Measurements from ENCODE around the gene LYSMD2. TPM values are rescaled to one million over a fixed set of nuclear protein-coding genes. Genes with fewer than 3 reads are reported as not detected.

The LYSMD2 gene
- total and polyA plus RNA-seq, 2 of the 8 experiments (the other 6 are each of a cell fraction or from before 2014, with no cell fraction given) = 2.2 to 2.7 TPM

DNA sequence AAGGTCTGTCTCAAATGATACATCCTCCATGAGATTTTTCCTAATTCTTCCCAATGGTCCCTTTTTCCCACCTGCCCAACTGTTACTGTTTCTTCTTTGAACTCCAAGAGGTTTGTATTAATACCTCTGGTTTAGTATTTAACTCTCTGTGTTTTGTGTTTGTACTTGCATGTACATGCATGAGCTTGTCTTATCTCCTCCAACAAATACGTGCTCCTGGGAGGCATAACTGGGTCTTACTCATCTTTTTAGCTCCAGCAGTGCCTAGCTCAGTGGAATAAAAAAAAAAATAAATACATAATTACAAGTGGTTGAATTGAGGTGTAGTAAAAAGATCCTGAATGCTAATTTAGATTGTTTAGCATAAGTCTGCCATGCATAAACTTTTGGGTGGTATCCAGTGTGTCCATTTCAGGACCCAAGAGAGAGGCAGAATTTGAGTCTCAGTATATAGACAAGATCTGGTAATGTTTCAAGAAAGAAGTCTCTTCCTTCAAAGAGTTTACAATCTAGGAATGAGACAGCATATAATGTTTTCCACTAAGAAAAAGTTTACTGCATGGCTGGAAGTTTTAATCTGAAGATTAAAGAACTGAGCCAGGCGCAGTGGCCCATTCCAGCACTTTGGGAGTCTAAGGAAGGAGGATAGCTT lies 1.7 kb upstream of the LYSMD2 start (continued):
- TF ChIP-seq, protein P1, sequence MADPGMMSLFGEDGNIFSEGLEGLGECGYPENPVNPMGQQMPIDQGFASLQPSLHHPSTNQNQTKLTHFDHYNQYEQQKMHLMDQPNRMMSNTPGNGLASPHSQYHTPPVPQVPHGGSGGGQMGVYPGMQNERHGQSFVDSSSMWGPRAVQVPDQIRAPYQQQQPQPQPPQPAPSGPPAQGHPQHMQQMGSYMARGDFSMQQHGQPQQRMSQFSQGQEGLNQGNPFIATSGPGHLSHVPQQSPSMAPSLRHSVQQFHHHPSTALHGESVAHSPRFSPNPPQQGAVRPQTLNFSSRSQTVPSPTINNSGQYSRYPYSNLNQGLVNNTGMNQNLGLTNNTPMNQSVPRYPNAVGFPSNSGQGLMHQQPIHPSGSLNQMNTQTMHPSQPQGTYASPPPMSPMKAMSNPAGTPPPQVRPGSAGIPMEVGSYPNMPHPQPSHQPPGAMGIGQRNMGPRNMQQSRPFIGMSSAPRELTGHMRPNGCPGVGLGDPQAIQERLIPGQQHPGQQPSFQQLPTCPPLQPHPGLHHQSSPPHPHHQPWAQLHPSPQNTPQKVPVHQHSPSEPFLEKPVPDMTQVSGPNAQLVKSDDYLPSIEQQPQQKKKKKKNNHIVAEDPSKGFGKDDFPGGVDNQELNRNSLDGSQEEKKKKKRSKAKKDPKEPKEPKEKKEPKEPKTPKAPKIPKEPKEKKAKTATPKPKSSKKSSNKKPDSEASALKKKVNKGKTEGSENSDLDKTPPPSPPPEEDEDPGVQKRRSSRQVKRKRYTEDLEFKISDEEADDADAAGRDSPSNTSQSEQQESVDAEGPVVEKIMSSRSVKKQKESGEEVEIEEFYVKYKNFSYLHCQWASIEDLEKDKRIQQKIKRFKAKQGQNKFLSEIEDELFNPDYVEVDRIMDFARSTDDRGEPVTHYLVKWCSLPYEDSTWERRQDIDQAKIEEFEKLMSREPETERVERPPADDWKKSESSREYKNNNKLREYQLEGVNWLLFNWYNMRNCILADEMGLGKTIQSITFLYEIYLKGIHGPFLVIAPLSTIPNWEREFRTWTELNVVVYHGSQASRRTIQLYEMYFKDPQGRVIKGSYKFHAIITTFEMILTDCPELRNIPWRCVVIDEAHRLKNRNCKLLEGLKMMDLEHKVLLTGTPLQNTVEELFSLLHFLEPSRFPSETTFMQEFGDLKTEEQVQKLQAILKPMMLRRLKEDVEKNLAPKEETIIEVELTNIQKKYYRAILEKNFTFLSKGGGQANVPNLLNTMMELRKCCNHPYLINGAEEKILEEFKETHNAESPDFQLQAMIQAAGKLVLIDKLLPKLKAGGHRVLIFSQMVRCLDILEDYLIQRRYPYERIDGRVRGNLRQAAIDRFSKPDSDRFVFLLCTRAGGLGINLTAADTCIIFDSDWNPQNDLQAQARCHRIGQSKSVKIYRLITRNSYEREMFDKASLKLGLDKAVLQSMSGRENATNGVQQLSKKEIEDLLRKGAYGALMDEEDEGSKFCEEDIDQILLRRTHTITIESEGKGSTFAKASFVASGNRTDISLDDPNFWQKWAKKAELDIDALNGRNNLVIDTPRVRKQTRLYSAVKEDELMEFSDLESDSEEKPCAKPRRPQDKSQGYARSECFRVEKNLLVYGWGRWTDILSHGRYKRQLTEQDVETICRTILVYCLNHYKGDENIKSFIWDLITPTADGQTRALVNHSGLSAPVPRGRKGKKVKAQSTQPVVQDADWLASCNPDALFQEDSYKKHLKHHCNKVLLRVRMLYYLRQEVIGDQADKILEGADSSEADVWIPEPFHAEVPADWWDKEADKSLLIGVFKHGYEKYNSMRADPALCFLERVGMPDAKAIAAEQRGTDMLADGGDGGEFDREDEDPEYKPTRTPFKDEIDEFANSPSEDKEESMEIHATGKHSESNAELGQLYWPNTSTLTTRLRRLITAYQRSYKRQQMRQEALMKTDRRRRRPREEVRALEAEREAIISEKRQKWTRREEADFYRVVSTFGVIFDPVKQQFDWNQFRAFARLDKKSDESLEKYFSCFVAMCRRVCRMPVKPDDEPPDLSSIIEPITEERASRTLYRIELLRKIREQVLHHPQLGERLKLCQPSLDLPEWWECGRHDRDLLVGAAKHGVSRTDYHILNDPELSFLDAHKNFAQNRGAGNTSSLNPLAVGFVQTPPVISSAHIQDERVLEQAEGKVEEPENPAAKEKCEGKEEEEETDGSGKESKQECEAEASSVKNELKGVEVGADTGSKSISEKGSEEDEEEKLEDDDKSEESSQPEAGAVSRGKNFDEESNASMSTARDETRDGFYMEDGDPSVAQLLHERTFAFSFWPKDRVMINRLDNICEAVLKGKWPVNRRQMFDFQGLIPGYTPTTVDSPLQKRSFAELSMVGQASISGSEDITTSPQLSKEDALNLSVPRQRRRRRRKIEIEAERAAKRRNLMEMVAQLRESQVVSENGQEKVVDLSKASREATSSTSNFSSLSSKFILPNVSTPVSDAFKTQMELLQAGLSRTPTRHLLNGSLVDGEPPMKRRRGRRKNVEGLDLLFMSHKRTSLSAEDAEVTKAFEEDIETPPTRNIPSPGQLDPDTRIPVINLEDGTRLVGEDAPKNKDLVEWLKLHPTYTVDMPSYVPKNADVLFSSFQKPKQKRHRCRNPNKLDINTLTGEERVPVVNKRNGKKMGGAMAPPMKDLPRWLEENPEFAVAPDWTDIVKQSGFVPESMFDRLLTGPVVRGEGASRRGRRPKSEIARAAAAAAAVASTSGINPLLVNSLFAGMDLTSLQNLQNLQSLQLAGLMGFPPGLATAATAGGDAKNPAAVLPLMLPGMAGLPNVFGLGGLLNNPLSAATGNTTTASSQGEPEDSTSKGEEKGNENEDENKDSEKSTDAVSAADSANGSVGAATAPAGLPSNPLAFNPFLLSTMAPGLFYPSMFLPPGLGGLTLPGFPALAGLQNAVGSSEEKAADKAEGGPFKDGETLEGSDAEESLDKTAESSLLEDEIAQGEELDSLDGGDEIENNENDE (IDR thresholded peaks at IDR 0.05; ENCODE audit: insufficient replicate concordance, low read length) = no peak
- TF ChIP-seq, protein P2, sequence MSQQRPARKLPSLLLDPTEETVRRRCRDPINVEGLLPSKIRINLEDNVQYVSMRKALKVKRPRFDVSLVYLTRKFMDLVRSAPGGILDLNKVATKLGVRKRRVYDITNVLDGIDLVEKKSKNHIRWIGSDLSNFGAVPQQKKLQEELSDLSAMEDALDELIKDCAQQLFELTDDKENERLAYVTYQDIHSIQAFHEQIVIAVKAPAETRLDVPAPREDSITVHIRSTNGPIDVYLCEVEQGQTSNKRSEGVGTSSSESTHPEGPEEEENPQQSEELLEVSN (IDR thresholded peaks at IDR 0.05) = no peak
- TF ChIP-seq, protein P3, sequence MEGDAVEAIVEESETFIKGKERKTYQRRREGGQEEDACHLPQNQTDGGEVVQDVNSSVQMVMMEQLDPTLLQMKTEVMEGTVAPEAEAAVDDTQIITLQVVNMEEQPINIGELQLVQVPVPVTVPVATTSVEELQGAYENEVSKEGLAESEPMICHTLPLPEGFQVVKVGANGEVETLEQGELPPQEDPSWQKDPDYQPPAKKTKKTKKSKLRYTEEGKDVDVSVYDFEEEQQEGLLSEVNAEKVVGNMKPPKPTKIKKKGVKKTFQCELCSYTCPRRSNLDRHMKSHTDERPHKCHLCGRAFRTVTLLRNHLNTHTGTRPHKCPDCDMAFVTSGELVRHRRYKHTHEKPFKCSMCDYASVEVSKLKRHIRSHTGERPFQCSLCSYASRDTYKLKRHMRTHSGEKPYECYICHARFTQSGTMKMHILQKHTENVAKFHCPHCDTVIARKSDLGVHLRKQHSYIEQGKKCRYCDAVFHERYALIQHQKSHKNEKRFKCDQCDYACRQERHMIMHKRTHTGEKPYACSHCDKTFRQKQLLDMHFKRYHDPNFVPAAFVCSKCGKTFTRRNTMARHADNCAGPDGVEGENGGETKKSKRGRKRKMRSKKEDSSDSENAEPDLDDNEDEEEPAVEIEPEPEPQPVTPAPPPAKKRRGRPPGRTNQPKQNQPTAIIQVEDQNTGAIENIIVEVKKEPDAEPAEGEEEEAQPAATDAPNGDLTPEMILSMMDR (IDR thresholded peaks at IDR 0.05; ENCODE audit: control extremely low read depth in 1 of 3, insufficient read depth in 1 of 3, low read depth in 1 of 3, low read length in 3 of 3) = no peak
- no peak for TF ChIP-seq KDM5A (IDR thresholded peaks at IDR 0.05; ENCODE audit: low read length)
- no peak for TF ChIP-seq POLR2A (IDR thresholded peaks at IDR 0.05; ENCODE audit: control extremely low read depth in 1 of 2, low read depth in 2 of 2, low read length in 2 of 2)
- TF ChIP-seq CREB1 (IDR thresholded peaks at IDR 0.05) = no peak
- no peak for TF ChIP-seq JUN (IDR thresholded peaks at IDR 0.05; ENCODE audit: low read depth, low read length)

All from H1 (cell line).